GM12878 (cell line): ENCODE data around the gene CCL25. TPM values are rescaled to one million over a fixed set of nuclear protein-coding genes. Genes with fewer than 3 reads are reported as not detected.

Experiments used
- ATAC-seq: fragments of 200-7000 bp; cut with Tn5 transposase; 3 replicates; pipeline ENCODE4 v1.9.1; 2020; ENCODE audit warnings: mild to moderate bottlenecking, moderate library complexity
- BruUV-seq: library from RNA; stranded (reverse); fragments of 400-500 nt; replicated peaks from 2 replicates; lab custom pipeline; 2021; lab: Mats Ljungman, UMichigan
- CTCF ChIA-PET: fragments of 300-600 bp; sonication (Branson Sonifier 250); formaldehyde crosslinking; extraction: SDS; loops from one replicate; lab custom pipeline; 2021; ENCODE audit warnings: inconsistent platforms; lab: Yijun Ruan, JAX
- POLR2A ChIA-PET: fragments of 350-600 bp; formaldehyde crosslinking; extraction: SDS; loops from one replicate; lab custom pipeline; 2021; ENCODE audit warnings: inconsistent platforms; lab: Charles Lee
- RAD21 ChIA-PET: fragments of 300-600 bp; sonication (Branson Sonifier 250); formaldehyde crosslinking; loops from one replicate; lab custom pipeline; 2023; ENCODE audit warnings: antibody characterized with exemption; ENCODE audit not compliant: unreplicated experiment; lab: Charles Lee
- SMC1A ChIA-PET: fragments of 300-600 bp; sonication (Branson Sonifier 250); formaldehyde crosslinking; loops from one replicate; lab custom pipeline; 2023; ENCODE audit not compliant: unreplicated experiment, uncharacterized antibody; lab: Charles Lee
- DNase-seq: peaks from one replicate; pipeline ENCODE4 v3.0.0-alpha.2; 2011; ENCODE audit warnings: low read depth, low spot score
- FAIRE-seq: peaks from 3 replicates; lab custom pipeline; 2011; peaks lifted over from hg19 to GRCh38; lab: Jason Lieb, UNC
- H2AFZ ChIP-seq: 2 replicates; pipeline ENCODE4 v1.6.0; 2011; ENCODE audit warnings: low read depth, low read length, control low read depth; ENCODE audit not compliant: control insufficient read depth
- H3K27ac ChIP-seq: 2 replicates; pipeline ENCODE4 v1.5.1; 2011; ENCODE audit warnings: control low read depth; ENCODE audit not compliant: control insufficient read depth, insufficient read depth
- H3K27me3 ChIP-seq, 2 experiments: replicated peaks in 1 of 2; 2 replicates each; pipeline versions ENCODE4 v1.6.0 to v1.6.1; 2011; ENCODE audit warnings: low read length in 1 of 2; ENCODE audit not compliant: control insufficient read depth in 2 of 2, insufficient read depth in 2 of 2
- H3K36me3 ChIP-seq, 2 experiments: 2 replicates each; pipeline ENCODE4 v1.5.1; 2011; ENCODE audit warnings: low read length in 1 of 2; ENCODE audit not compliant: control insufficient read depth in 2 of 2, insufficient read depth in 2 of 2
- H3K4me1 ChIP-seq: 2 replicates; pipeline ENCODE4 v1.6.1; 2011; ENCODE audit warnings: mild to moderate bottlenecking, low read length, moderate library complexity, mixed read lengths; ENCODE audit not compliant: control insufficient read depth, insufficient read depth
- H3K4me2 ChIP-seq: 2 replicates; pipeline ENCODE4 v1.6.0; 2011; ENCODE audit warnings: control low read depth; ENCODE audit not compliant: control insufficient read depth, insufficient read depth
- H3K4me3 ChIP-seq: fragments of 200-600 bp; sonication (generic); 2 replicates; pipeline ENCODE4 v1.5.1; 2016
- H3K79me2 ChIP-seq: 2 replicates; pipeline ENCODE4 v1.6.0; 2011; ENCODE audit warnings: low read length; ENCODE audit not compliant: control insufficient read depth, insufficient read depth
- H3K9ac ChIP-seq: 2 replicates; pipeline ENCODE4 v1.8.0; 2011; ENCODE audit warnings: low read length, control low read depth, mixed read lengths; ENCODE audit not compliant: control insufficient read depth, insufficient read depth
- H3K9me3 ChIP-seq: replicated peaks from 3 replicates; pipeline ENCODE4 v1.5.1; 2011; ENCODE audit warnings: mild to moderate bottlenecking, low read length; ENCODE audit not compliant: control insufficient read depth, insufficient read depth
- H4K20me1 ChIP-seq: 2 replicates; pipeline ENCODE4 v1.6.0; 2011; ENCODE audit not compliant: control insufficient read depth, insufficient read depth
- CBX5 ChIP-seq: sonication (generic); IDR thresholded peaks from 2 replicates; pipeline ENCODE4 v1.6.1; 2016; ENCODE audit warnings: low read depth, moderate library complexity, mild to moderate bottlenecking, inconsistent platforms
- CEBPZ ChIP-seq: fragments of 150-350 bp; IDR thresholded peaks from 2 replicates; pipeline ENCODE4 v1.6.1; 2016; ENCODE audit warnings: low read depth, low read length
- E2F8 ChIP-seq: fragments of 450-650 bp; IDR thresholded peaks from 2 replicates; pipeline ENCODE4 v1.6.1; 2018; ENCODE audit warnings: mild to moderate bottlenecking, low read depth, moderate library complexity; ENCODE audit not compliant: partially characterized antibody
- ESRRA ChIP-seq: IDR thresholded peaks from 2 replicates; pipeline ENCODE4 v1.6.1; 2012; ENCODE audit warnings: mild to moderate bottlenecking, low read length, improper control_type of control experiment
- GABPA ChIP-seq: IDR thresholded peaks from 2 replicates; pipeline ENCODE4 v1.6.1; 2014; ENCODE audit warnings: antibody characterized with exemption, low read depth, mild to moderate bottlenecking, inconsistent platforms
- HDAC6 ChIP-seq: fragments of 200-600 bp; sonication (generic); IDR thresholded peaks from one replicate; pipeline ENCODE4 v1.8.0; 2017; ENCODE audit warnings: antibody characterized with exemption; ENCODE audit not compliant: unreplicated experiment
- HDGF ChIP-seq: fragments of 450-650 bp; IDR thresholded peaks from 2 replicates; pipeline ENCODE4 v1.6.1; 2016; ENCODE audit warnings: antibody characterized with exemption
- KAT2A ChIP-seq: conservative IDR thresholded peaks from 2 replicates; pipeline ENCODE4 v1.6.1; 2011; ENCODE audit warnings: low read depth, low read length; ENCODE audit not compliant: control insufficient read depth
- MYC ChIP-seq: IDR thresholded peaks from 2 replicates; pipeline ENCODE4 v1.6.1; 2011; ENCODE audit warnings: mild to moderate bottlenecking, low read length, moderate library complexity, inconsistent platforms; ENCODE audit not compliant: insufficient read depth, insufficient replicate concordance, insufficient read length, severe bottlenecking
- NKRF ChIP-seq: fragments of 450-650 bp; conservative IDR thresholded peaks from 2 replicates; pipeline ENCODE4 v1.6.1; 2017; ENCODE audit warnings: mild to moderate bottlenecking, moderate library complexity
- PML ChIP-seq: IDR thresholded peaks from 2 replicates; pipeline ENCODE4 v1.6.1; 2012; ENCODE audit warnings: low read length, inconsistent platforms
- SIN3A ChIP-seq: IDR thresholded peaks from 2 replicates; pipeline ENCODE4 v1.6.1; 2012; ENCODE audit warnings: low read depth, low read length, improper control_type of control experiment
- SMC3 ChIP-seq: IDR thresholded peaks from 2 replicates; pipeline ENCODE4 v1.6.1; 2011; ENCODE audit warnings: low read length, improper control_type of control experiment, borderline replicate concordance
- SP1 ChIP-seq: IDR thresholded peaks from one replicate; pipeline ENCODE4 v1.6.1; 2011; ENCODE audit warnings: low read depth, low read length
- SREBF2 ChIP-seq: IDR thresholded peaks from 2 replicates; pipeline ENCODE4 v1.6.1; 2012; ENCODE audit warnings: mild to moderate bottlenecking, low read length
- WGBS: methylation state at CpG from one replicate; pipeline ENCODE4 v1.1.6; 2016; ENCODE audit warnings: low lambda C conversion rate; ENCODE audit not compliant: insufficient replicate concordance, insufficient coverage; ENCODE audit errors: missing lambda C conversion rate; 5-methylcytosine and 5-hydroxymethylcytosine counted together
- in situ Hi-C: fragments of 300-500 bp; cut with MboI; formaldehyde crosslinking; loops from 9 replicates; pipeline ENCODE4 v1.14.3; 2018; ENCODE audit warnings: mixed read lengths
- intact Hi-C: fragments of 100-400 bp; cut with micrococcal nuclease; formaldehyde crosslinking; loops from one replicate; pipeline ENCODE4 v1.14.2; 2022; ENCODE audit not compliant: unreplicated experiment
- polyA plus RNA-seq, 11 experiments: library from polyadenylated mRNA; depleted of rRNA in 4 of 11; unstranded in 6 of 11; stranded (reverse) in 5 of 11; fragments of >200 nt; fragmentation: Nextera tagmentation in 4 of 11; fragmentation: Illumina TruSeq in 1 of 11; extraction: Ambion mirVana in 4 of 11; extraction: Trizol in 1 of 11; gene quantifications; 1 replicate in 1 of 11; 2 replicates in 10 of 11; pipeline versions ENCODE4 v1.2.1 to v1.2.3, GENCODE V29; 2011 to 2016; ENCODE audit warnings: inconsistent platforms in 2 of 11, missing spikeins in 2 of 11, low read depth in 1 of 11
- total RNA-seq, 4 experiments: library from RNA; depleted of rRNA in 3 of 4; stranded (reverse); fragments of >200 nt in 3 of 4; fragmentation: Illumina TruSeq in 1 of 4; extraction: Trizol in 1 of 4; gene quantifications; 2 replicates each; pipeline versions ENCODE4 v1.2.1 to v1.2.3, GENCODE V29; 2013 to 2021

Gene CCL25
- total and polyA plus RNA-seq, 10 of the 15 experiments (the other 5 are each of a cell fraction or from before 2014, with no cell fraction given), result 0.53 to 12.0 (median 8.3) TPM

GRCh38 chr19:8034178-8034525 is 18.4 kb upstream of the CCL25 start (continued):
- TF ChIP-seq CBX5 (no peak), SP1 (no peak)

GRCh38 chr19:8036434-8037099 is 16.0 kb upstream of the CCL25 start:
- H3K27ac ChIP-seq, result no peak overlapping the region
- in situ Hi-C loops (no loop called here), intact Hi-C loops (no loop called here)
- no peaks in the 10 kb centered on the region for H3K36me3 ChIP-seq
- ChIA-PET POLR2A (no interaction called here), CTCF (no interaction called here), SMC1A (no interaction called here), RAD21 (no interaction called here)
- no peaks in the 10 kb centered on the region for H3K4me1 ChIP-seq
- WGBS, result 42% methylated on average over 7 of the region's 7 CpGs
- no peaks in the 10 kb centered on the region for H4K20me1 ChIP-seq
- no peaks in the 10 kb centered on the region for H3K79me2 ChIP-seq
- ATAC-seq (no peak), FAIRE-seq (no peak), DNase-seq (no peak)
- no peaks in the 10 kb centered on the region; a peak in 1 of 4 replicates for H3K27me3 ChIP-seq
- no peak overlapping the region for H2AFZ ChIP-seq
- BruUV-seq, result no TSS peak
- H3K4me2 ChIP-seq, result no peak overlapping the region
- no peaks in the 10 kb centered on the region for H3K9me3 ChIP-seq
- H3K4me3 ChIP-seq, result no peak overlapping the region
- no peak overlapping the region for H3K9ac ChIP-seq
- no peak for TF ChIP-seq CEBPZ
- TF ChIP-seq SMC3, result no peak
- no peak for TF ChIP-seq E2F8
- no peak for TF ChIP-seq NKRF
- no peak for TF ChIP-seq HDGF
- TF ChIP-seq SREBF2, result no peak
- no peak for TF ChIP-seq HDAC6
- no peak for TF ChIP-seq ESRRA
- TF ChIP-seq MYC, result no peak
- TF ChIP-seq SIN3A, result no peak
- TF ChIP-seq KAT2A, result no peak
- TF ChIP-seq GABPA, result no peak
- no peak for TF ChIP-seq PML
